ENCODE measurements around the gene EPHA2. TPM values are rescaled to one million over a fixed set of nuclear protein-coding genes. Genes with fewer than 3 reads are reported as not detected.

EPHA2 gene
- total RNA-seq, 1 donor from 2014 or later = 146 TPM

Other genes starting within 250 kb of the EPHA2 start
- 30.4 and 31.9 TPM in 2 replicates for gene ZBTB17, start 180.0 kb downstream of the EPHA2 start, total RNA-seq
- not detected in 2 replicates for gene SRARP, start 151.8 kb downstream of the EPHA2 start, total RNA-seq
- gene HSPB7, start 138.0 kb downstream of the EPHA2 start, total RNA-seq = 0.35 TPM in 2 replicates
- 0.20 TPM in 1 of 2 replicates, not detected in the other for gene CLCNKA, start 134.0 kb downstream of the EPHA2 start, total RNA-seq
- gene CLCNKB, start 112.3 kb downstream of the EPHA2 start, total RNA-seq = 0.35 and 0.60 TPM in 2 replicates
- gene FAM131C, start 82.4 kb downstream of the EPHA2 start, total RNA-seq = 0.52 and 1.5 TPM in 2 replicates
- 2.3 and 3.3 TPM in 2 replicates for gene ARHGEF19, start 56.6 kb upstream of the EPHA2 start, total RNA-seq
- gene CPLANE2, start 81.1 kb upstream of the EPHA2 start, total RNA-seq = 3.3 and 10.8 TPM in 2 replicates
- gene FBXO42, start 196.4 kb upstream of the EPHA2 start, total RNA-seq = 7.3 and 19.5 TPM in 2 replicates
- gene SZRD1, start 211.2 kb upstream of the EPHA2 start, total RNA-seq = 22.7 and 42.3 TPM in 2 replicates